Activated B cell treated with CpG ODN at 0.5 μM for 24 hours (primary cell): ENCODE data around the gene POR. TPM values are rescaled to one million over a fixed set of nuclear protein-coding genes. Genes with fewer than 3 reads are reported as not detected.
A peak's percentile ranks its signal among the peaks of the same experiment; 100 is the strongest.

Experiments
- ATAC-seq: fragments of 200-7000 bp; cut with Tn5 transposase; one replicate; pipeline ENCODE4 v1.10.0; 2021; ENCODE audit warnings: low read depth, mild to moderate bottlenecking, moderate library complexity
- CTCF ChIA-PET: fragments of 350-600 bp; sonication (Branson Sonifier 250); formaldehyde crosslinking; loops from one replicate; lab custom pipeline; 2021; ENCODE audit warnings: antibody characterized with exemption; lab: Charles Lee
- POLR2A ChIA-PET: fragments of 350-600 bp; sonication (Branson Sonifier 250); formaldehyde crosslinking; loops from one replicate; lab custom pipeline; 2021; ENCODE audit warnings: antibody characterized with exemption; lab: Charles Lee
- DNase-seq: peaks from one replicate; pipeline ENCODE4 v3.0.0; 2022
- H3K27ac Mint-ChIP-seq: one replicate; pipeline ENCODE4 v1.8.0; 2020; ENCODE audit warnings: mixed read lengths
- H3K27me3 Mint-ChIP-seq: one replicate; pipeline ENCODE4 v1.8.0; 2021; ENCODE audit warnings: mixed read lengths
- H3K36me3 Mint-ChIP-seq: one replicate; pipeline ENCODE4 v1.8.0; 2021; ENCODE audit warnings: low read depth, mixed read lengths
- H3K4me1 Mint-ChIP-seq: one replicate; pipeline ENCODE4 v1.8.0; 2021; ENCODE audit warnings: mixed read lengths
- H3K4me3 Mint-ChIP-seq: one replicate; pipeline ENCODE4 v1.8.0; 2020; ENCODE audit warnings: mild to moderate bottlenecking, mixed read lengths
- H3K9me3 Mint-ChIP-seq: one replicate; pipeline ENCODE4 v1.8.0; 2020; ENCODE audit warnings: mixed read lengths
- intact Hi-C: fragments of 100-400 bp; cut with micrococcal nuclease; formaldehyde crosslinking; loops from one replicate; pipeline ENCODE4 v1.15.1; 2024
- total RNA-seq: library from RNA; stranded (reverse); gene quantifications from 2 replicates; pipeline ENCODE4 v1.2.3, GENCODE V29; 2022
- TF ChIP-seq, protein P1 (sequence below): fragments of 200-600 bp; IDR thresholded peaks from one replicate; pipeline ENCODE4 v1.8.0; 2022; ENCODE audit warnings: antibody characterized with exemption, mild to moderate bottlenecking

POR gene
- total RNA-seq, 1 donor from 2014 or later = 63.5 TPM

DNA sequence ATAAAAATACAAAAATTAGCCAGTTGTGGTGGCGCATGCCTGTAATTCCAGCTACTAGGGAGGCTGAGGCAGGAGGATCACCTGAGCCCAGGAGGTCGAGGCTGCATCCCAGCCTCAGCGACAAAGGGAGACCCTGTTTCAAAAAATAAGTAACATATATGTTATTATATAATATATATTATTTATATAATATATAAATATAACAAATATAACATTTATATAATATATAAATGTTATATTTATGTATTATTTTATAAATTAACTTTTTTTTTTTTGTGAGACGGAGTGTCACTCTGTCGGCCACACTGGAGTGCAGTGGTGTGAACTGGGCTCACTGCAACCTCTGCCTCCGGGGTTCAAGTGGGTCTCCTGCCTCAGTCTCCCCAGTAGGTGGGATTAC, 1.5 kb upstream of the POR start:
- ChIA-PET CTCF (no interaction called here), POLR2A (interaction anchor here (4.3 kb wide), 1 partner anchor 35 kb away, joined by 38 read pairs; the partner anchor contains the start of gene RHBDD2)
- H3K4me3 Mint-ChIP-seq = no peak overlapping the region
- intact Hi-C loops = loop anchor here (10.0 kb wide), 2 partner anchors 441 to 1739 kb away; partner anchors contain the start of genes EIF4H and YWHAG
- H3K27ac Mint-ChIP-seq = no peak overlapping the region
- no peaks in the 10 kb centered on the region for H3K27me3 Mint-ChIP-seq
- H3K36me3 Mint-ChIP-seq = peaks cover 4% of the 10 kb centered on the region
- TF ChIP-seq, protein P1, sequence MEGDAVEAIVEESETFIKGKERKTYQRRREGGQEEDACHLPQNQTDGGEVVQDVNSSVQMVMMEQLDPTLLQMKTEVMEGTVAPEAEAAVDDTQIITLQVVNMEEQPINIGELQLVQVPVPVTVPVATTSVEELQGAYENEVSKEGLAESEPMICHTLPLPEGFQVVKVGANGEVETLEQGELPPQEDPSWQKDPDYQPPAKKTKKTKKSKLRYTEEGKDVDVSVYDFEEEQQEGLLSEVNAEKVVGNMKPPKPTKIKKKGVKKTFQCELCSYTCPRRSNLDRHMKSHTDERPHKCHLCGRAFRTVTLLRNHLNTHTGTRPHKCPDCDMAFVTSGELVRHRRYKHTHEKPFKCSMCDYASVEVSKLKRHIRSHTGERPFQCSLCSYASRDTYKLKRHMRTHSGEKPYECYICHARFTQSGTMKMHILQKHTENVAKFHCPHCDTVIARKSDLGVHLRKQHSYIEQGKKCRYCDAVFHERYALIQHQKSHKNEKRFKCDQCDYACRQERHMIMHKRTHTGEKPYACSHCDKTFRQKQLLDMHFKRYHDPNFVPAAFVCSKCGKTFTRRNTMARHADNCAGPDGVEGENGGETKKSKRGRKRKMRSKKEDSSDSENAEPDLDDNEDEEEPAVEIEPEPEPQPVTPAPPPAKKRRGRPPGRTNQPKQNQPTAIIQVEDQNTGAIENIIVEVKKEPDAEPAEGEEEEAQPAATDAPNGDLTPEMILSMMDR = no peak
- ATAC-seq (no peak), DNase-seq (no peak)
- H3K4me1 Mint-ChIP-seq = peaks cover 23% of the 10 kb centered on the region
- H3K9me3 Mint-ChIP-seq = no peaks in the 10 kb centered on the region

DNA sequence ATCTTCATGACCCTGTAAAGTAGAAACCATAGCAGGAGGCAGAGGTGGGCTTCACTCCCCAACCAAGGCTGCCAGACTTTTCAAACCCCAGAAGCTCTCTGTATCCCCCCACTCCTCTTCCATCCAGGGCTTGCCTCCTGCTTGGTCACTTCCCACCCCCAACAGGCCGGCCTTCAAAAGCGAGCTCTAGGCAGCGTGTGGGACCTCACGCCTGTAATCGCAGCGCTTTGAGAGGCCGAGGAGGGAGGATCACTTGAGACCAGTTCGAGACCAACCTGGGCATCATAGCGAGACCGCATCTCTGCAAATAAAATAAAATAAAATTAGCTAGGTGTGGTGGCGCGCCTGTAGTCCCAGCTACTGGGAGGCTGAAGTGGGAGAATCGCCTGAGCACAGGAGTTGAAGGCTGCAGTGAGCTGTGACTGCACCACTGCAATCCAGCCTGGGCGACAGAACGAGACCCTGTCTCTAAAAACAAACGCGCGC, 743 bp upstream of the POR start:
- ATAC-seq (no peak), DNase-seq (no peak)
- Mint-ChIP-seq H3K4me1 (peaks cover 28% of the 10 kb centered on the region), H3K27me3 (no peaks in the 10 kb centered on the region), H3K36me3 (peaks cover 5% of the 10 kb centered on the region), H3K4me3 (peak overlapping the region; percentile 90), H3K9me3 (no peaks in the 10 kb centered on the region), H3K27ac (peak overlapping the region; percentile 94)
- TF ChIP-seq, protein P1 = no peak
- POLR2A ChIA-PET = interaction anchor here (0.6 to 4.3 kb wide), 11 partner anchors 11 to 404 kb away, joined by 3 to 38 read pairs (median 8); partner anchors contain the start of genes MDH2, RHBDD2 and STYXL1
- intact Hi-C loops = loop anchor here (1.0 to 10.0 kb wide), 3 partner anchors 134 to 1739 kb away; partner anchors contain the start of genes EIF4H, MDH2 and YWHAG
- CTCF ChIA-PET = interaction anchor here (2.0 kb wide), 1 partner anchor 133 kb away, joined by 7 read pairs; the partner anchor contains the start of genes MDH2 and STYXL1

DNA sequence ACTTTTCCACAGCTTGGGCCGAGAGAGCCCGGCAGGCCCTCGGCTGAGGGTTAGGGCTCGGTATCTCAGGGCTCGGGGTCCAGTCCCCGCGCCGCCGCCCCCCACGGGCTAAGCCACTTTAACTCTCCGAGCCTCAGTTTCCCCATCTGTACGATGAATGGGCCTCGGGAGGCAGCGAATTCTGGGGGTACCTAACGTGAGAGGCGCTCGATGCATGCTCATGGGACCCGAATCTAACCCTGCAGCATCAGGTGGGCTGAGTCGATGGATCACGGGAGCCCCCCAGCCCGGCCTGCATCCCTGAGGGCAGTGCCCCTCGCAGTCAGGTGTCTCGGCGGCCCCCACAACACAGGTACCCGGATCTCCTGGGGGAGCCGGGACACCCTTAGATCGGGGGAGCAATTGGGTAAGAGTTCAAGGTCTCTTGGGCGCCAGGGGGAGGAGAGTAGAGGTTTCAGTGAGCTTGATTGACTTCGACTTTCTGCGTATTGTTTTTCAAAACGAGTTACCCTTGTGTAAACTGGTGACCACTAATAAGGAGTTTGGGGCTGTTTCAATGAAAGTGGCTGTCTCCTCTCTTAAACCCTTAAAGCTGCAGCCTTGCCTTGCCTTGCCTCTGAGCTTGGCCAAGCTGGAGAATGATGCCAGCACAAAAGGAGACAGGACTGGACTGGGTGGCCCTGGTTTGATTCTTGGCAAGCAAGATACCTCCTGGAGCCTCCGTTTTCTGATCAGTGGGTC, 631 bp downstream of the POR start:
- peak; percentile 24 for DNase-seq
- intact Hi-C loops = loop anchor here (1.0 to 10.0 kb wide), 6 partner anchors 36 to 1741 kb away; partner anchors contain the start of genes EIF4H, RHBDD2, TMEM120A and YWHAG

DNA sequence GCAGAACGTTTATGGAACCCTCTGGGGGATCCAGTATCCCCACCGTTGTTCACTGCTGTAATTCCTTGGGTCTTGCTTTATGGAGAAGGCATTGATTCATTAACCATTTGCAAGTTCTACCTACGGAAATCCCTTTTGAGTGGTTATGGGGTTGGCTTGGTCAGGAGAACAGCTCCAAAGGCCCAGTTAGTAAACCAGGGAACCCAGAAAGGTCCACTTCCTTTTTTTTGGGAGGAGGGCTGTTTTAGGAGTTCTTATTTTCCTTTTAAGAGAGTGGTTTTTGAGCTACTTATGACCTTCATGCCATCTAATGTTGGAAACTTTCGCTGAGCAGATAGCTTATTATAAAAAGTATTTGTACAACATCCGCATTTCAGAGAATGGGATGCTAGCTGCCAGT, 1.3 kb downstream of the POR start:
- TF ChIP-seq, protein P1 = no peak
- ATAC-seq (no peak), DNase-seq (no peak)
- Mint-ChIP-seq H3K4me3 (peak overlapping the region; percentile 90), H3K9me3 (no peaks in the 10 kb centered on the region), H3K27ac (no peak overlapping the region), H3K4me1 (peaks cover 33% of the 10 kb centered on the region), H3K36me3 (peaks cover 12% of the 10 kb centered on the region), H3K27me3 (no peaks in the 10 kb centered on the region)
- intact Hi-C loops = loop anchor here (10.0 kb wide), 2 partner anchors 439 to 1741 kb away; partner anchors contain the start of genes EIF4H and YWHAG
- ChIA-PET CTCF (interaction anchor here (1.1 kb wide), 1 partner anchor 104 kb away, joined by 3 read pairs; no protein-coding TSS in a partner anchor), POLR2A (interaction anchor here (0.7 to 4.3 kb wide), 9 partner anchors 12 to 251 kb away, joined by 3 to 38 read pairs (median 10); partner anchors contain the start of genes MDH2, RHBDD2 and STYXL1)

More for the DNA sequence above, 631 bp downstream of the POR start:
- H3K4me1 Mint-ChIP-seq = peaks cover 33% of the 10 kb centered on the region
- no peak for ATAC-seq
- no peaks in the 10 kb centered on the region for H3K9me3 Mint-ChIP-seq
- H3K27ac Mint-ChIP-seq = peak overlapping the region; percentile 72
- POLR2A ChIA-PET = interaction anchor here (0.5 to 4.3 kb wide), 16 partner anchors 9 to 403 kb away, joined by 3 to 38 read pairs (median 6); partner anchors contain the start of genes MDH2, RHBDD2 and STYXL1
- H3K36me3 Mint-ChIP-seq = peaks cover 7% of the 10 kb centered on the region
- TF ChIP-seq, protein P1 = no peak
- CTCF ChIA-PET = interaction anchor here (1.1 to 2.0 kb wide), 2 partner anchors 105 to 132 kb away, joined by 3 to 7 read pairs; partner anchors contain the start of genes MDH2 and STYXL1
- H3K27me3 Mint-ChIP-seq = no peaks in the 10 kb centered on the region
- H3K4me3 Mint-ChIP-seq = peak overlapping the region; percentile 90
